ENCODE measurements around the gene ZC3H8.
"Not testable (repeated sequence)": the region's sequence is repeated elsewhere in the genome, so short reads cannot be mapped to it uniquely, and the experiment has no call there.

ZC3H8 gene

DNA sequence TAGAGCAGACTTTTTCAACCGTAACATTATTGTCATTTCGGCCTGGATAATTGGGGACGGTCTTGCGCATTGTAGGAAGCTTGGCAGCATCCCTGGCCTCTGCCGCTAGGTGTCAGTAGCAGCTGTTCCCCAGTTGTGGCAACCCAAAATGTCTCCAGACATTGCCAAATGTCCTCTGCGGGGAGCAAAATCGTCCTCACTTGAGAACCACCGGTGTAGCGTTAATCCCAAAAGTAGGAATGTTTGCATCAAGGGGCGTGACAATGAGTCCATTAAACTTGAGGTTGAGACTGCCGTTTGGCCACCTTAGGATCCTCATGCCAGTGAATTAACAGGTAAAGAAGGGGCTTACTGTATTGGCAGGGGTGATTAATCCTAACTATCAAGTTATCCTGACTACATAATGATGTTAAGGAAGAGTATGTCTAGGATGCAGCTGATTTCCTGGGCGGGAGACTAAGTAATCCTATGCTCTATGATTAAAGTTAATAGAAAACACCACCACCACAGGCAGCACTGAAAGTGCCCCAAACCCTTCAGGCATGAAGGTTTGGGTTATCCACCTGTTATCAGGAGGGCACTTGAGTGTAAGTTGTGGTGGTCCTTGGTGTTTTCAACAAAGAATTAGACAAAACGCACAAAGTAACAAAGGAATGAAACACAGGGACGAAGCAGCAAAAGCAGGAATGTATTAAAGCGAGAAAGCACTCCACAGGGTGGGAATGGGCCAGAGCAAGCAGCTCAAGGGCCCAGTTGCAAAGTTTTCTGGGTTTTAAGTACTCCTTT is 4.9 kb upstream of the ZC3H8 start:
- DNase-seq (ENCODE audit: low spot score), result peak; percentile 68

DNA sequence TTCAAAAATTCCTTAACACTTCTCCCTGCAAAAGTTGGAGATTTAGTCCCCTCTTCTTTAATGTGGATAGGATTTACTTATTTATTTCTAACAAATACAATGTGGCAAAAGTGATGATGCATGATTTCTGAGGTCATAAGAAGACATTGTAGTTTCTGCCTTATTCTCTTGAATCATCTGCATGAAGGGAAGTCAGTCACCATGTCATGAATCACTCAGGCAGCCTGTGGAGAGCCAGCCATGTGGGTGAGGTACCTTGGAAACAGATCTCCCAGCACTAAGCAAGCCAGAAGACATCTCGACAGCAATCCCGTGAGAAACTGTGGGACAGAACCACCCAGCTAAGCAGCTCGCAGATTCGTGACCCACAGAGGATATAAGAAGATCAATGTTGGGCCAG is 2.7 kb upstream of the ZC3H8 start:
- no peak for DNase-seq (ENCODE audit: low spot score)

DNA sequence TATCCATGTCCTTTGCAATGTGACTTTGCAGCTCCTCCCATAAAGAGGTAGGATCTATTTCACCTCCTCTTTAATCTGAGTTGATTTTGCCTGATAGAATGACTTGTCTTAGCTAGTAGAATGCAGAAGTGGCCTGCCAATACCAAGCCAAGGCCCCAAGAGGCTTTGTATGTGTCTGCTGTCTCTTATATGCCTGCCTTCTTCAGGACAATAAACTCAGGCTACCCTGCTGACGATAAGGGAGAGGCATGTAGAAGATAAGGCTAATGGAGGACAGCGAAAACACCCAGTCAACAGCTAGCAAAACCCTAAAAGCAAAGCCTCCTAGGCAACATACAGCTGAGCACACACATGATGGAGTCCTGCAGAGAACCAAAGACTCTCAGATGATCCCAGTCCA is 1.8 kb upstream of the ZC3H8 start:
- no peak for DNase-seq (ENCODE audit: low spot score)

DNA sequence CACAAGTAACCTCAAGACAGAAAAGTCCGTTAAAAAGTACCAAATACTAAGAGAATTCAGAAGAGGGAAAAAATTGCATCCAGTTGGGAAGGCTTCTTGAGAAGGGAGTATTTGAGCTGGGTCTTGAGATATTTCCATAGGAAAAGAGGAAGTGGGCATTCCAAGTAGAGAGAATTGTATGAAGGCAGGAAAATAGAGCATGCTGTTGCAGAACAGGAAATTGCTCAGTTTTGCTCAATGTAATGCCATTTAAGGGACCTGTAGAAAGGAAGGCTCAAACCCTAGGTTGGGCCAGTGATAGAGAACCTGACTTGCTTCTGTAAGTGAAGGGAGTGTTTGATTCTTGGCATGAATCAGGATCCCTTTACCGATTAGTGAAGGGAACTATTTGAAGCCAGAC is 1.0 kb upstream of the ZC3H8 start:
- no peak for DNase-seq (ENCODE audit: low spot score)

DNA sequence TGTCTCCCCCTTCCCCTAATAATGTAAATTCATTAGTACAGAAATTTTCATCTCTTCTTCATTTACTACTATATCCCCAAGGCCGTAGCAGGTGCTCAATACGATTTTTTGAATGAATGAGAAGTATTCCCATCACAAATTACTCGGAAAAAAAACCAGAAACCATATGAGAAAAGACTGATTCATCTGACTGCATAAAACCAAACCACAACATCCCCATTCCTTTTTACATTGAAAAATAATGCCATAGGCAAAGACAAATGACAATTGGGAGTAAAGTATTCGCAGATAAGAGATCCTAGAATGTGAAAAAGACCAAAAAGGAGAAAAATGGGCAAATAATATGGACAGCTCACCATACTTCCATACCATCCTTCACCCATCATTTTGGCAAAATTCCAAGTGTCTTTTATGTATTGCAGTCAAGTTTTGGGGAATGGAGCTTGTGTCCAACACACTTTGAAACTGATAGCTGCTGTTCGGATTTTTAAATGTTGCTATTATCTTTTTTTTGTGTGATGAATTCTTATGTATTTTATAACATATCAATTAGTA is 1.5 kb downstream of the ZC3H8 start:
- DNase-seq (ENCODE audit: low spot score), result no peak

DNA sequence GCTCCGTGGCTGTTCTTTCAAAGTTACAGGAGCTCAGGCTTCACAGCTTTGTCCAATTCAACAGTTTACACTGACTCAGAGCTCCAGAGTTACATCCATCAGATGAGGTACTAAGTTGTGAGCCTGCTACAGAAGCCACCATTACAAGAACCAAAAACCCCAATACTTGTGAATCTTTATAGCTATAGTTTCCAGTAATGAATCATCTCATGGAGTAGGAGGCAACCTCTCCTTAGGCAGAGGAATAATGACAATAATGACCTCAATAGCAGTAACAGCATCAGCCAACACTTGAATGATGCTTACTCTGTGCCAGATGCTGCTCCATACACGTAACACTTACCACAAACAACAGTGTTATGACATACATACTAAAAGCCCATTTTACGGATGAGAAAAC is 3.6 kb downstream of the ZC3H8 start:
- no peak for DNase-seq (ENCODE audit: low spot score)

DNA sequence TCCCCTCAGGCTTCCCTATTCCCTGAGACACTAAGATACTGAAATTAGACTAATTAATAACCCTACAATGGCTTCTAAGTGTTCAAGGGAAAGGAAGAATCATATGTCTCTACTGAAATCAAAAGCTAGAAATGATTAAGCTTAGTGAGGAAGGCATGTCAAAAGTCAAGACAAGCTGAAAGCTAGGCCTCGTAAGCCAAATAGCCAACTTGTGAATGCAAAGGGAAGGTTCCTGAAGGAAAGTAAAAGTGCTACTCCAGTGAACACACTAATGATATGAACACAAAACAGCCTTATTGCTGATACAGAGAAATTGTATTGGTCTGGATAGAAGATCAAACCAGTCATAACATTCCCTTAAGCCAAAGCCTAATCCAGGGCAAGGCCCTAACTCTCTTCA is 10.0 kb downstream of the ZC3H8 start:
- no peak for DNase-seq (ENCODE audit: low spot score)

DNA sequence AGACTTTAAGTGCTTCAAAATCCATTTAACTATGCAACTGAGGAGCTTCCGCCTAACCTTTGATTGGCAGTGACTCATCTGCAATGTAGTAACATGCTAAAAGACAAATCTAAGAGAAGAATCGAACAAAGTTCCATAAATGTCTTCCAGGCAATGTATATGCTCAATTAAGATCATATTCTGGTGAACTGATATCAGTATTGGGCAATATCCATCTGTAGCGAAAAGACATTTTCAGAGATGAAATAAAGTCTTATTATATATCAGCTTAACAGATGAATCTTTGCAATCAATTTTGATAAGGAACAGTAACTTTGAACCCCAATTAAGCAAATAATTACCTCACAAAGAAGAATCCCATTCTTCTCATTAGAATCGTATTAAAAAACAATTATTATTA is 11.6 kb downstream of the ZC3H8 start:
- DNase-seq (ENCODE audit: low spot score), result no peak

DNA sequence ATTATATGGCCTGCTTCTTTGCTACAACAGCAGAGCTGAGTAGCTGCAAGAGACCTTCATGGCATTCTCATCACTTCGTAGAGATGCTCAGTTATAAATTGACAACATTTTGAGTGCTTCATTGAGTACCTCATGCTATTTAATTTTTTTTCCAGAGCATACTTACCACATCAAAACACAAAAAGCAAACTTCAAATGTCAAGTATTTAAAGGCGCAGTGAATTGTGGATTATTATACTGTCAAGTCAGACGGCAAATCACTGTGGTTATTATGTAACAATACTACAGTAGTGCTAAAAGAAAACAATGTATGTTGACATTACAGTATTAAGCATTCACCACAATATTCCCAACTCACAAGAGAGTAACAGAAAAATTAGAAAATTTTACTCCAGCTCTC is 12.5 kb downstream of the ZC3H8 start:
- DNase-seq (ENCODE audit: low spot score), result no peak

DNA sequence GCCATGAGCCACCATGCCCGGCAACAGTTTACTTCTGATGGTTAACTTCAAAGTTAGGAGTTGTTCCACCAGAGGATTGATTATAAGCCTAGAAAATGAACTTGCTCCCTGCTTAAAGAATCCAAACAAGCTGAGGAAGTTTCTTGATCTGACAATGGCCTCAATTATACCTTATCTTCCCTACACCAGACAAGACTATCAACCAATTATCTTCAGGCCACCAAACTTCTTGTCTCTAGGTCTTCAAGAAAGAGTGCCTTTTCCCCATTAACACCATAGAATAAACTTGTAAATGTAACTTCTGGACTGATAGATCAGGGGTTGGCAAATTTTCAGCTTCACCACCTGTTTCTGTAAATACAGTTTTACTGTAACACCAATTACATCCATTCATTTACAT is 15.0 kb downstream of the ZC3H8 start:
- no peak for DNase-seq (ENCODE audit: low spot score)

DNA sequence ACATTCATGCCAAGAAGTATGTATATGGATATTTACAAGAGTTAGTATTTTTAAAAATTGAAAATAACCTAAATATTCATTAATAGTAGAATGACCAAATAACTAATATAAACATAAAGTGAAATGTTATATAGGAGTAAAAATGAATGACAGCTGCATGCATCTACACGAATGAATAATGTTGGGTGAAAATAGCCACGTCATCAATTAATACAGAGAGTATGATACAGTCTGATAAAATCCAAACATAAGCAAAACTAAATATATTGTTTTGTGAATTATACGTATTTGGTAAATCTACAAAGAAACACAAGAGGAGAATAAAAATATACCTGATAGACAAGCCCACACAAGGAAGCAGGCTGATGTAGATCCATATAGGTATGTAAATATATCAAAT is 24.5 kb downstream of the ZC3H8 start:
- DNase-seq (ENCODE audit: low spot score), result no peak

DNA sequence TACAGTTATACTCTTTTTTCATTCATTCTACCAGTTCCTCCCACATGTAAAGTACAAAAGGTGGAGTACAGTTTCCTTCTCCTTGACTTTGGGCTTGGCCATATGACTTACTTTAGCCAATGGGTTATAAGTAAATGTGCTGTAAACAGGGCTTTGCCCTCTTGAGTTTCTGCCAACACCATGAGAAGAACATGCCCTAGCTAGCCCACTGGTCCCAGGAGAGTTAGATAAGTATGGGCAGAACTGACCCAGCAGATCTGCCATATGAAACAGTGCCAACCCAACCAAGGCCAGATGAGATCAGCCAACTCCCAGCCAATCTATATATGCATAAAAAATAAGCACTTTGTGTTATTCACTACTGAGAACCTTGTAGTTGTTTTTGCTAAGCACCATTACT is 25.5 kb downstream of the ZC3H8 start:
- DNase-seq (ENCODE audit: low spot score), result no peak

DNA sequence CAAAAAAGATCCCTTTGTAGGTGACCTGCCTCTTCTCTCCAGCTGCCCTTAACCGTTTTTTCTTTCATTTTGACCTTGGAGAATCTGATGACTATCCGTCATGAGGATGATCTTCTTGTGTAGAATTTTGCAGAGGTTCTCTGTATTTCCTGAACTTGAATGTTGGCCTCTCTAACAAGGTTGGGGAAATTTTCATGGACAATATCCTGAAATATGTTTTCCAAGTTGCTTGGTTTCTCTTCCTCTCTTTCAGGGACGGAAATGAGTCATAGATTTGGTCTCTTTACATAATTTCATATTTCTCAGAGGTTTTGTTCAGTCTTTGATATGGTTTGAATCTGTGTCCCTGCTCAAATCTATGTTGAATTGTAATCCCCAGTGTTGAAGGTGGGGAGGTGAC is 34.0 kb downstream of the ZC3H8 start:
- no peak for DNase-seq (ENCODE audit: low spot score)

DNA sequence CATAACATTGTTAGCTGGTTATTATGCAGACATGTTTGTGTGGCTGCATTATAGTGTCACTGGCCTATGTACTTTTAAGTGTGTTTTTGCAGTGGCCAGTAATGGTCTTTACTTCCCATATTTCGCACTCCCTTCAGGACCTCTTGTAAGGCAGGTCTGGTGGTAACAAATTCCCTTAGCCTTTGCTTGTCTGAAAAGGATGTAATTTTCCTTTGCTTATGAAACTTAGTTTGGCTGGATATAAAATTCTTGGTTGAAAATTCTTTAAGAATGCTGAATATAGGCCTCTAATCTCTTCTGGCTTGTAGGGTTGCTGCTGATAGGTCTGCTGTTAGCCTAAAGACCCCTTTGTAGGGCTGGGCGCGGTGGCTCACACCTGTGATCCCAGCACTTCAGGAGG is 34.7 kb downstream of the ZC3H8 start:
- no peak for DNase-seq (ENCODE audit: low spot score)

DNA sequence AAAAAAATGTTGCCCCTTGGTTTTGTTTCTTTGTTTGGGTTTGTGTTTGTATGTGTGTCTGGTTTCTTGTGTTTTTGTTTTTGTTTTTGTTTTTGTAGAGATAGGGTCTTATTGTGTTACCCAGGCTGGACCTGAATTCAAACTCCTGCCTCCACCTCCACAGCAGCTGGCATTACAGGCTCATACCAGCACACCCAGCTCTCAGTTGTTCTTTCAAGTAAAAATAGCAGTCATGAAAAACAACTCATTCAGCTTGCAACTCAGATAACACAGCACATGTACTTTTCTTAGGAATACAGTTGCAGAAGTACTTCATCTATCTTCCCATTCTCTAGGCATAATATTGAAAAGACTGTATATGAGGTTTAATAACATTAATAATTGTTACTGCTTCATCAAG is 37.0 kb downstream of the ZC3H8 start:
- no peak for DNase-seq (ENCODE audit: low spot score)

DNA sequence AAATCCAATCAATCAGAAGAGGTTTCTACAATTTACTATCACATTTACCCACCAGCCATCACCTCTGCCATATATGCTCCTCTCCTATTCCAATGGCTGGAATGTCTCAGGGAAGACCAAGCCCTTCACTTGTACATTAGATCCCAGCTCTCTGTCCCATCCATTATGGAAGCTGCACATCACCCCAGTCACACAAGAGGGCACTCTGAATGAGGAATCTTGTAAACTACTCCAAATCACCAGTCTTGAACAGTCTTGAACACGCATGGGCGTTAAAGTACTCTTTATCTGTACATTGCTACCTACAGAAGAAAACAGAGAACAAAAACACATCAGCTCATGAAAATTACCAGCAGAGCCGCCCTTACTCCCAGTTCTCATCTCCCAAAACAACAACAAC is 38.7 kb downstream of the ZC3H8 start:
- DNase-seq (ENCODE audit: low spot score), result peak; percentile 12

DNA sequence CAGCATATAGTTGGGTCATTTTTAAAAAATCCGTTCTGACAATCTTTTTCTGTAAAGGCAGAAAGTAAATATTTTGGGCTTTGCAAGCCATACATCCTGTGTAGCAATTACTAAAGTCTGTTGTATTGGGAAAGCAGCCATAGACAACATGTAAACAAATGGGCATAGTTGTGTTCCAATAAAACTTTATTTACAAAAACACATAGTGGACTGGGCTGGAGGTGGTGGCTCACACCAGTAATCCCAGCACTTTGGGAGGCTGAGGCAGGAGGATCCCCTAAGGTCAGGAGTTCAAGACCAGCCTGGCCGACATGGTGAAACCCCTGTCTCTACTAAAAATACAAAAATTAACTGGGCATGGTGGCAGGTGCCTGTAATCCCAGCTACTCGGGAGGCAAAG is 46.9 kb downstream of the ZC3H8 start:
- DNase-seq (ENCODE audit: low spot score), result not testable (repeated sequence)

DNA sequence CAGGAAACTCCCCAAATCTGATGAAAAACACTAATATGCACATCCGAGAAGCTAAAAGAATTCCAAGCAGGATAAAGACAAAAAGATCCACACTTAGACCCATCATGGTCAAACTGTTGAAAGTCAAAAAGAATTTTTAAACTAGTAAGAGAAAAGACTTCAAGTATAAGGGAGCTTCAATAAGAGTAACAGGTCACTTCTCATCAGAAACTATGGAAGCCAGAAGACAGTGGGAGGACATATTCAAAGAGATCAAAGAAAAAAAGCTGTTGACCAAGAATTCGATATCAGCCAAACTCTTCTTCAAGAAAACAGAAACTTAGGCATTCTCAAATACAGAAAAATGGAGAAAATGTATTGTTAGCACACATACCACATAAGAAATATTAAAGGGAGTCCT is 50.4 kb downstream of the ZC3H8 start:
- DNase-seq (ENCODE audit: low spot score), result no peak

DNA sequence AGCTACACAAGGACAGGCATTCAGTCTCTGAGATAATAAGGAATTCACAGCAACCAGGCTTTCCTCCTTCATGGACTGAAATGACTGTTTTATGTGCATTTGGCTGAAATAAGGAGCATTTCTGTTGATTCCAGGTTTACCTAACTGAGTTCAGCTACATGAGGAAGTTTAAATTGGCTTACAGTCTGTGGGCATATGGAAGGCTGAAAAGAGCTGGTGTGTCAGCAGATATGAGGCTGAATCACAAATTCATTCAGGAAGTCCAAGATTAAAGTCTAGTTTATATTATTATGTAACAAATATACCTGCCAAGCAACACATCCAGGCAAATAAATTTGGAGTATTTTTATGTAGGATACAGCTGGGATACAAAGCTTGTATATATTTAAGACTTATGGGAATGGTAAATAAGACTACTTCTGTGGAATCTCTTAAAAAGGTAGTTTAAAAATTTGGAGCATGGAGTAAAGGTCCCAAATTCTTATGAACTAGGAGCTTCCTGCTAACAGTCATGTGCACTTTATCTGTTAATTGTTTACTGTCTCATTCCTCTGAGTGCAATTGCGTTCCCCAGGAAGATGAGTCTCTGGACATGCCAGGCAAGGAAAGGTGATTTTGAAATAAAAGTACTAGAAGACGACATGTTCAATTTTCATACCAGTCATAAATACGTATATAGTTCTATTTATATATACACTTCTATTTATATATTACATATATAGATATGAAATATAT is 53.0 kb downstream of the ZC3H8 start:
- DNase-seq (ENCODE audit: low spot score), result no peak

DNA sequence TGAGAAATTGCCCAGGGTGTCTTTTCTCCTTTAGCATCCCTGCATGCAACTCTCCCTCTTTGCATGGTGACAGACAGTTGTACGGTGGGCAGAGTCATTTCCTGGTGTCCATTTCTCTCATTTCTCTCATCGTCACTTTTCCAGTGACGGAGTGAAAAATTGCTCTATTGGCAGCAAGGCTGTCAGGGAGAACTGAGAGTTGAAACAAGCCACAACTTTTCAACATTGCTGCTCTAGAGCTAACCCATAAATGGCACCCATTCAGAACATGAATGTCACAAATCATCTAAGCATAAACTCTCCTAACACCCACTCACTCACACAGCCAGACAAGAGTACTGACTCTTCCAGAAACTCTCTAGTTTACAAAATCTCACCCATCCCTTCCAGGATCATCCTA is 55.7 kb downstream of the ZC3H8 start:
- no peak for DNase-seq (ENCODE audit: low spot score)

DNA sequence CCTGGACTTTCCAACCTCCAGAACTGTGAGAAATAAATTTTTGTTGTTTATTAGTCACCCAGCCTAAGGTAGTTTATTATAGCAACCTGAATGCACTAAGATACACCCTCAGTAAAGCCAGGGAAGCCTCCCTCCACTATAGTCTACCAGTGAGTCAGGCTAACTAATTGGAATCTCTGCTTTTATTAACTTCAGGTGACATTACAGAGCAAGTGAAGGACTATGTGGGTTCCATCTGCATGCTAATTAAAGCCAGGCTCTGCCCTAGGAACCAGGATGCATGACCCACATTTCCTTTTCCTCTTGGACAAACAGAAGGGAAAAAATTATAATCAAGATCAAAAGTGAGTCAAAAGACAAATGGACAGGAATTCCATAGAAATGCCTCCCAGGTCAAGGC is 56.1 kb downstream of the ZC3H8 start:
- DNase-seq (ENCODE audit: low spot score), result no peak

DNA sequence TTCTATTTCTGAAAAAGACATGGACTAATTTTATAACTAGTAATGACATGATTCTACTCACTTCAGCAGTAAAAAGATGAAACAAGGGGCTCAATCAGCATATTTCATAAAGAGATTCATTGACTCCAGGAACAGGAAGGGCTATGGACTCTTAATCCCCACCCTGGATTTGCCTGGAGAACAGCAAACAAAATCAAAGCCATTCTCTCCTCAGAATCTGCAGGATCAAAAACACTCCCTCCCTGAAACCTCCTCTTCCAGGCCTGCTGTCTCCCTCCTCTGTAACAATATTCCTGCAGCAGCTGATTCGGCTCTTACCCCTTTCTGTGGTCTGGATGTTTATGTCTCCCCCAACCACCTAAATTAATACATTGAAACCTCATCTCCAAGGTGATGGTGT is 57.0 kb downstream of the ZC3H8 start:
- no peak for DNase-seq (ENCODE audit: low spot score)

DNA sequence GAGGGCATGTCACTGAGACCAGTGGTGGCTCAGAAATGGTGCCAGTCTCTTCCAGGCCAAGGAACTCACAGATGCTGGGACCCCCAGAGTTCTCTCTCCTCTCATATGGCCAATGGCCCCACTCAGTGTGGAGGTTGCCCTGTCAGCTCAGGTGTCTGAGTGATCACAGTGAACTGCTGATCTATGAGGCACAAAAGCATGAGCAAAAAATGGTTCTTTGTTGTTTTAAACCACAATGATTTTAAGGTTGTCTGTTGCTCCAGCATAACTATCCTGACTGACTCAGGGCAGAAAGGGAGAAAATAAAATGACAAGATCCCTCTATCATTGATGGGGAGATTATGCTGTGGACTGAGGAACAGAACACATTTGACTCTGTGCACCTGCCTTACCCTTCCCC is 58.9 kb downstream of the ZC3H8 start:
- no peak for DNase-seq (ENCODE audit: low spot score)
